Coronary artery (tissue), 2 donors: ENCODE results near the gene GTF2A2.

Experiments
- DNase-seq: peaks from one replicate; pipeline ENCODE4 v3.0.0-alpha.2; 2017; ENCODE audit warnings: low spot score
- H3K27ac ChIP-seq, 2 donors: fragments of 200-600 bp; sonication (generic); one replicate each; pipeline ENCODE4 v1.5.1; 2016 to 2019
- H3K4me3 ChIP-seq: fragments of 200-600 bp; sonication (generic); 2 replicates; pipeline ENCODE4 v1.5.1; 2016; ENCODE audit warnings: mild to moderate bottlenecking, moderate library complexity
- CTCF ChIP-seq: fragments of 200-600 bp; sonication (generic); IDR thresholded peaks from one replicate; pipeline ENCODE4 v1.5.1; 2019; ENCODE audit warnings: antibody characterized with exemption

GTF2A2 gene

GRCh38 chr15:59686389-59686788, 29.1 kb upstream of the GTF2A2 start:
- TF ChIP-seq CTCF = no peak
- peak overlapping the region; percentile 31 for H3K4me3 ChIP-seq
- H3K27ac ChIP-seq = peak overlapping the region in 1 of 2 donors; percentile 66
- DNase-seq = no peak

GRCh38 chr15:59685737-59686297, 28.5 kb upstream of the GTF2A2 start:
- no peak for DNase-seq
- TF ChIP-seq CTCF = no peak
- Histone ChIP-seq H3K4me3 (peak overlapping the region; percentile 31), H3K27ac (peak overlapping the region in 1 of 2 donors; percentile 66)

DNA sequence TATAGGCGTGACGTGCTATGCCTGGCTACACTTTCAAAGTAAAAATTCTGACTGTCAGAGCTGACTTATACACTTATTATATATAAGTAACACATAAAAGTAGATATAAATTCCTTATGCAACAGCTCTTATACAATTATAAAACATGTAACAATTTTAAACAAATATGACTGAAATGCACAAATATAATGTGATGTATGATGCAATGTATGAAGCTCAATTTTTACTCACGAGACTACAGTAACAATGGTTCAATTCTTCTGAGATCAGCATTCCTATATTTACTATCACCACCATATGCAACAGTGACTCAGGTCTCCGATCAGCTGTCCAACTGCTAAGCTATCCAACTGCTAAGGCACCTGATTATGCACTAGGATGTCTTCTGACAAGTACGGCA, 23.6 kb upstream of the GTF2A2 start:
- no peak for DNase-seq
- Histone ChIP-seq H3K4me3 (no peak overlapping the region), H3K27ac (no peak overlapping the region)
- no peak for TF ChIP-seq CTCF

- DNase-seq = no peak
- TF ChIP-seq CTCF = no peak
- Histone ChIP-seq H3K4me3 (no peak overlapping the region), H3K27ac (no peak overlapping the region)
Measured at GRCh38 chr15:59680346-59680745, 23.0 kb upstream of the GTF2A2 start.

DNA sequence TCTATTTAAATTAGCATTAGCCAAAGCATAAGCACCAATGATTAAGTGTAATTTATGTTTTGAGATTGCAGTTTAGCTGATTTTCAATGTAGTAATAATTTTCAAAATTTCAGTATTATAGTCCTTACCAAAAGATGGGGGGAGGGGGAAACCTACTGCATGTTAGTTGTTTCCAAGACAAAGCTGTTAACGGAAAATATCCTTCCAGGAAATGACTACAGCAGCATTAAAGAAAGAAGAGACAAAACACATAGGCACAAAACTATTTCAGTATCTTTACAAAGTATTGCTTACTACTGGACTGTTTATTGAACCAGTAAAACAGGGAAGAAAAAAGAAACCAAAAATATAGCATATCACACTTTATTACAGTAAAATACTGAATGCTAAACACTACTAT, 21.3 kb upstream of the GTF2A2 start:
- TF ChIP-seq CTCF = no peak
- H3K4me3 ChIP-seq = no peak overlapping the region
- H3K27ac ChIP-seq = no peak overlapping the region
- no peak for DNase-seq

- H3K4me3 ChIP-seq = no peak overlapping the region
Measured at GRCh38 chr15:59678172-59678571, 20.9 kb upstream of the GTF2A2 start.

More at GRCh38 chr15:59678172-59678571, 20.9 kb upstream of the GTF2A2 start:
- DNase-seq = no peak
- TF ChIP-seq CTCF = no peak
- no peak overlapping the region for H3K27ac ChIP-seq
